ENCODE results near the gene OCRL. TPM values are rescaled to one million over a fixed set of nuclear protein-coding genes. Genes with fewer than 3 reads are reported as not detected.

OCRL gene
- total and polyA plus RNA-seq, 9 donors, result 14.8 to 54.8 (median 32.5) TPM

DNA sequence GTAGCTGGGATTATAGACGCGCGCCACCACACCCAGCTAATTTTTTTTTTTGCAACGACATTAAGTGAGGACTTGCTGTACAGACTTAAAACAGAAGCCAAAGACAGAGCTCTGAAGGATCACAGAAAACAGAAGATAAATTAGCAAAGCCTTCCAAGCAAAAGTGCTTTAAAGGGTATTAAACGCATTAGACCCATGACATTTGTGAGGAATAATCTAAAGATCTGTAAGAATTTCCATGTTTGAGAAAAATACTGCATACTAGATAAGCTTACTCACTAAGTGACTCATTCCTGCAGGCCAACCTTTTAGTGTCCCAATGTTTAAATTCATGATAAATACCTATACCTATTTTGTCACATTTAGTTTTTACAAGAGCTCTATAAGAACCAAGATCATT, 44.2 kb upstream of the OCRL start:
- 77 to 80% (median 79%) methylated on average over 5 of the region's 5 CpGs for WGBS, 3 donors
- Histone ChIP-seq H3K36me3 (no peaks in the 10 kb centered on the region), H3K27ac (no peak overlapping the region), H3K4me3 (no peak overlapping the region), H3K27me3 (no peaks in the 10 kb centered on the region), H3K4me1 (ENCODE audit: insufficient read depth) (no peaks in the 10 kb centered on the region), H3K9me3 (no peaks in the 10 kb centered on the region)
- intact Hi-C loops (cut with DNase I), result no loop called here
- TF ChIP-seq, protein P1, sequence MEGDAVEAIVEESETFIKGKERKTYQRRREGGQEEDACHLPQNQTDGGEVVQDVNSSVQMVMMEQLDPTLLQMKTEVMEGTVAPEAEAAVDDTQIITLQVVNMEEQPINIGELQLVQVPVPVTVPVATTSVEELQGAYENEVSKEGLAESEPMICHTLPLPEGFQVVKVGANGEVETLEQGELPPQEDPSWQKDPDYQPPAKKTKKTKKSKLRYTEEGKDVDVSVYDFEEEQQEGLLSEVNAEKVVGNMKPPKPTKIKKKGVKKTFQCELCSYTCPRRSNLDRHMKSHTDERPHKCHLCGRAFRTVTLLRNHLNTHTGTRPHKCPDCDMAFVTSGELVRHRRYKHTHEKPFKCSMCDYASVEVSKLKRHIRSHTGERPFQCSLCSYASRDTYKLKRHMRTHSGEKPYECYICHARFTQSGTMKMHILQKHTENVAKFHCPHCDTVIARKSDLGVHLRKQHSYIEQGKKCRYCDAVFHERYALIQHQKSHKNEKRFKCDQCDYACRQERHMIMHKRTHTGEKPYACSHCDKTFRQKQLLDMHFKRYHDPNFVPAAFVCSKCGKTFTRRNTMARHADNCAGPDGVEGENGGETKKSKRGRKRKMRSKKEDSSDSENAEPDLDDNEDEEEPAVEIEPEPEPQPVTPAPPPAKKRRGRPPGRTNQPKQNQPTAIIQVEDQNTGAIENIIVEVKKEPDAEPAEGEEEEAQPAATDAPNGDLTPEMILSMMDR (IDR thresholded peaks at IDR 0.05), result no peak
- no peak for TF ChIP-seq POLR2A (IDR thresholded peaks at IDR 0.05)
- TF ChIP-seq EP300 (IDR thresholded peaks at IDR 0.05), result no peak
- DNase-seq, result no peak

DNA sequence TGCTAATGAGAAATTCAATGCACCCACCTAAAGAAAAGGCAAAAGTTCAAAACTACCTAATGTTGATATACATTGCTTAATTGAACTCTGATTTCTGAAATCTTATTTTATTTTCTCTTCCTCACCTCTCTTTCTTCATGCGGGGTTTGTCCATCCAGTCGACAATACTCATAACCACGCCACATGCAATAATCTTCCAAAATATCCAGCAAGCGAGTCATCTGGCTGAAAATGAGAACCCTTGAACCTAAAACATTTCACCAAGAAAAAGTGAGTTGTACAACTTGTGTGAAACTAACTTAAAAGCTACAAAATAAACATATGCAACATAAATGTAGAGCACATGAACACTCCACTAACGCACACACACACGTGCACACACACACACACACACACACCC, 43.4 kb upstream of the OCRL start:
- no peaks in the 10 kb centered on the region for H3K27me3 ChIP-seq
- TF ChIP-seq POLR2A (IDR thresholded peaks at IDR 0.05) (no peak), EP300 (IDR thresholded peaks at IDR 0.05) (no peak)
- TF ChIP-seq, protein P1 (IDR thresholded peaks at IDR 0.05), result no peak
- H3K27ac ChIP-seq, result no peak overlapping the region
- 74 to 77% (median 75%) methylated on average over 6 of the region's 6 CpGs for WGBS, 3 donors
- intact Hi-C loops (cut with DNase I), result no loop called here
- H3K4me3 ChIP-seq, result no peak overlapping the region
- no peaks in the 10 kb centered on the region for H3K4me1 ChIP-seq (ENCODE audit: insufficient read depth)
- no peaks in the 10 kb centered on the region for H3K36me3 ChIP-seq
- H3K9me3 ChIP-seq, result no peaks in the 10 kb centered on the region
- DNase-seq, result no peak

DNA sequence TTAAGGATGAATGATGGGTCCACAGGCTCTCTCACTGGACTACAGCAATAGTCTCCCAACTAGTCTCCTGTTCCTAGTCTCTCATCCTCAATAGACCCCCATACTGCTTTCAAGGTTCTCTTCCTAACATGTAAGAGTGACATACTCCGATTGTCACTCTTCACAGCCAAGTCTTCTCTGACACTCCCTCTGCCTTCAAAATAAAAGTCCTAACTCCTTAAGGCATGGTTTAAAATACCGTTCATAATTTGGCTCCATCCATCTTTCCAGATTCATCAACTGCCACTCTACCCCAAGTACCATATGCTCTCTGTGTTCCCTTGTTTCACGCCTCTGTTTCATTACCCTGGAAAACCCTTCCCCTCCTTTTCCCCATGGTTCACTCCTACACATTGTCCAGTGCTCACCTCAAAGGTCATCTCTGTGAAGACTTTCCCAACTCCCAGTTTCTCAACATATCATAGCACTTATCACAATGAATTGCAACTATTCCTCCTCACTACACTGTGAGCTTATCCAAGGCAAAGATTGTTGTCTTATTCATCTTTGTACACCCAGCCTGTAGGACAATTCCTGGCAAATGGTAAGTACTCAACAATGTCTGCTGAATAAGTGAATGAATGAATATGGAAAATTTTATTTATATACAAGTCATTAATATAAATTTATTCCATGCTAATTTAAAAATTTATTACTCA, 42.8 kb upstream of the OCRL start:
- no peaks in the 10 kb centered on the region for H3K4me1 ChIP-seq (ENCODE audit: insufficient read depth)
- 60 to 72% (median 69%) methylated on average over 3 of the region's 3 CpGs for WGBS, 3 donors
- no peak overlapping the region for H3K27ac ChIP-seq
- TF ChIP-seq, protein P1 (IDR thresholded peaks at IDR 0.05), result no peak
- TF ChIP-seq EP300 (IDR thresholded peaks at IDR 0.05) (no peak), POLR2A (IDR thresholded peaks at IDR 0.05) (no peak)
- intact Hi-C loops (cut with DNase I), result no loop called here
- H3K4me3 ChIP-seq, result no peak overlapping the region
- no peak for DNase-seq
- H3K36me3 ChIP-seq, result no peaks in the 10 kb centered on the region
- no peaks in the 10 kb centered on the region for H3K9me3 ChIP-seq
- no peaks in the 10 kb centered on the region for H3K27me3 ChIP-seq

DNA sequence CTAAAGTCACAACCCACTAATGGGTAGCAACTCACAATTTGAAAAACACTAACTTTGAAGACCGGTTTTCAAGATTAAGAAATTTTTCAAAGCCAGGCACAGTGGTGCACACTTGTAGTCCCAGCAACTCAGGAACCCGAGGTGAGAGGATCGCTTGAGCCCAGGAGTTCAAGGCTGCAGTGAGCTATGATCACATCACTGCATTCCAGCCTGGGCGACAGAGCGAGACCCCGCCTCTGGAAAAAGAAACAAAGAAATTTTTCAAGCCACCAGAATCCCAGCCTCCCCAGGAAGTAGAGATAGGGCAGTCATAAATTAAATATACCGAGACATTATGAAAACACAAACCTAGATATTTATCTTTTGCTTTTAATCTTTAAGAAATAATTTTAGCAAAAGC, 29.7 kb upstream of the OCRL start:
- DNase-seq, result no peak
- intact Hi-C loops (cut with DNase I), result no loop called here
- Histone ChIP-seq H3K9me3 (no peaks in the 10 kb centered on the region), H3K4me1 (ENCODE audit: insufficient read depth) (no peaks in the 10 kb centered on the region), H3K27me3 (no peaks in the 10 kb centered on the region), H3K36me3 (no peaks in the 10 kb centered on the region), H3K4me3 (no peak overlapping the region), H3K27ac (no peak overlapping the region)
- TF ChIP-seq POLR2A (IDR thresholded peaks at IDR 0.05), result no peak
- no peak for TF ChIP-seq EP300 (IDR thresholded peaks at IDR 0.05)
- TF ChIP-seq, protein P1 (IDR thresholded peaks at IDR 0.05), result no peak
- 45 to 58% (median 46%) methylated on average over 7 of the region's 7 CpGs for WGBS, 3 donors
